Cardiac muscle cell (in vitro differentiated cells and primary cell): Measurements from ENCODE around the gene SLC35E1. TPM values are rescaled to one million over a fixed set of nuclear protein-coding genes. Genes with fewer than 3 reads are reported as not detected.

Source experiments
- DNase-seq, 2 donors: peaks; one replicate each; pipeline versions ENCODE4 v3.0.0 to v3.0.0-alpha.2; 2010 to 2017; ENCODE audit warnings: low read depth in 1 of 2, low spot score in 1 of 2
- H3K27ac ChIP-seq: fragments of 200-600 bp; sonication (generic); 2 replicates; pipeline ENCODE4 v1.5.1; 2016
- H3K27me3 ChIP-seq: fragments of 200-600 bp; sonication (generic); 2 replicates; pipeline ENCODE4 v1.6.0; 2016; ENCODE audit warnings: control low read depth
- H3K36me3 ChIP-seq: fragments of 200-600 bp; sonication (generic); 2 replicates; pipeline ENCODE4 v1.5.1; 2016; ENCODE audit warnings: control low read depth
- H3K4me1 ChIP-seq: fragments of 200-600 bp; sonication (generic); 2 replicates; pipeline ENCODE4 v1.8.1; 2017; ENCODE audit warnings: low read depth, mild to moderate bottlenecking, mixed run types
- H3K4me3 ChIP-seq: fragments of 200-600 bp; sonication (generic); 2 replicates; pipeline ENCODE4 v1.5.1; 2016; ENCODE audit warnings: mild to moderate bottlenecking
- H3K9me3 ChIP-seq: fragments of 200-600 bp; sonication (generic); 2 replicates; pipeline ENCODE4 v1.5.1; 2017; ENCODE audit warnings: low read depth, mild to moderate bottlenecking, control low read depth
- polyA plus RNA-seq: library from polyadenylated mRNA; unstranded; fragments of >200 nt; fragmentation: Nextera tagmentation; extraction: Ambion mirVana; gene quantifications from 2 replicates; pipeline ENCODE4 v1.2.1, GENCODE V29; 2016
- total RNA-seq: library from RNA; depleted of rRNA; stranded (reverse); fragments of >200 nt; gene quantifications from 2 replicates; pipeline ENCODE4 v1.2.3, GENCODE V29; 2016
- TF ChIP-seq, protein P1 (sequence below): IDR thresholded peaks from 2 replicates; pipeline ENCODE4 v1.5.1; 2012; ENCODE audit warnings: low read depth, mild to moderate bottlenecking, low read length

Gene SLC35E1
- total and polyA plus RNA-seq, 2 experiments from 2014 or later: 22.5 to 29.7 TPM

DNA sequence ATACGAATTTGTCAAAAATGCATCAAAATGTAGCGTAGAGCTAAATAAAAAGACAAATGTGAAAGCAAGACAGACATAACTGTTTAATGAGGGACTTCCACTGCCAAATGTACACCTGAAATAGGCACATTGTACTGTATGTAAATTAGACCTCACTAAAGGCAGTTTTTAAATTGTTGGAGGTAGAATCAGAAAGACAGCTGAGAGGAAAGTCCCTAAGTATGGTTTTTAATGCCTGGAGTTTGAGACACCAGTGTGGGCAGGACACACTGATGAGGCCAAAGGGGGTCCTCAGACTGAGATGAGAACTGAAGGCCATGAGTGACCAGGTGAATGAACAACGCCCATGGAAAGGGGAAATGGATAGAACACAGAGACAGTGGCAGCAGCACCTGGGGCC lies 32.9 kb upstream of the SLC35E1 start:
- Histone ChIP-seq H3K4me3 (no peak overlapping the region), H3K27me3 (no peaks in the 10 kb centered on the region), H3K9me3 (no peaks in the 10 kb centered on the region), H3K36me3 (no peaks in the 10 kb centered on the region), H3K27ac (peak overlapping the region; percentile 0), H3K4me1 (no peaks in the 10 kb centered on the region)
- no peak for DNase-seq
- TF ChIP-seq, protein P1, sequence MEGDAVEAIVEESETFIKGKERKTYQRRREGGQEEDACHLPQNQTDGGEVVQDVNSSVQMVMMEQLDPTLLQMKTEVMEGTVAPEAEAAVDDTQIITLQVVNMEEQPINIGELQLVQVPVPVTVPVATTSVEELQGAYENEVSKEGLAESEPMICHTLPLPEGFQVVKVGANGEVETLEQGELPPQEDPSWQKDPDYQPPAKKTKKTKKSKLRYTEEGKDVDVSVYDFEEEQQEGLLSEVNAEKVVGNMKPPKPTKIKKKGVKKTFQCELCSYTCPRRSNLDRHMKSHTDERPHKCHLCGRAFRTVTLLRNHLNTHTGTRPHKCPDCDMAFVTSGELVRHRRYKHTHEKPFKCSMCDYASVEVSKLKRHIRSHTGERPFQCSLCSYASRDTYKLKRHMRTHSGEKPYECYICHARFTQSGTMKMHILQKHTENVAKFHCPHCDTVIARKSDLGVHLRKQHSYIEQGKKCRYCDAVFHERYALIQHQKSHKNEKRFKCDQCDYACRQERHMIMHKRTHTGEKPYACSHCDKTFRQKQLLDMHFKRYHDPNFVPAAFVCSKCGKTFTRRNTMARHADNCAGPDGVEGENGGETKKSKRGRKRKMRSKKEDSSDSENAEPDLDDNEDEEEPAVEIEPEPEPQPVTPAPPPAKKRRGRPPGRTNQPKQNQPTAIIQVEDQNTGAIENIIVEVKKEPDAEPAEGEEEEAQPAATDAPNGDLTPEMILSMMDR: no peak

DNA sequence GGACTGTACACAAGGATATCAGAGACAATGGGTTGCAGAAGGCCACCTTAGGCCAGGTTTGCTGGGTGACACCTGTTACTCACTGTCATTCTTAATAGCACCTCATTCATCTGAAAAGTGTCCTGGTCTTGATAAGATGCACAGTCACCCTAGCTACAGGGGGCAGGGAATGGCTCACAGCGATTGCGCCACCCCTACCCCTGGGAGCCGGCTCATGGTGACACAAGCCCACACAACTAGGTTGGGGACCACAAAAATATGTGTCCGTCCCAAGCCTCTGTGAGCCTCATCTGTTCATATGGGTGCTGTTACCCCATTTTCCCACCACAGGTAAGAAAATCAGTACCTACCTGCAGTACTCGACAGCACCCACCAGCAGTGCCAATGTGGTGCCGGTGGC lies 32.4 kb upstream of the SLC35E1 start:
- Histone ChIP-seq H3K36me3 (no peaks in the 10 kb centered on the region), H3K27ac (no peak overlapping the region), H3K9me3 (no peaks in the 10 kb centered on the region), H3K4me3 (no peak overlapping the region), H3K27me3 (no peaks in the 10 kb centered on the region), H3K4me1 (peaks cover 2% of the 10 kb centered on the region)
- TF ChIP-seq, protein P1: no peak
- no peak for DNase-seq

DNA sequence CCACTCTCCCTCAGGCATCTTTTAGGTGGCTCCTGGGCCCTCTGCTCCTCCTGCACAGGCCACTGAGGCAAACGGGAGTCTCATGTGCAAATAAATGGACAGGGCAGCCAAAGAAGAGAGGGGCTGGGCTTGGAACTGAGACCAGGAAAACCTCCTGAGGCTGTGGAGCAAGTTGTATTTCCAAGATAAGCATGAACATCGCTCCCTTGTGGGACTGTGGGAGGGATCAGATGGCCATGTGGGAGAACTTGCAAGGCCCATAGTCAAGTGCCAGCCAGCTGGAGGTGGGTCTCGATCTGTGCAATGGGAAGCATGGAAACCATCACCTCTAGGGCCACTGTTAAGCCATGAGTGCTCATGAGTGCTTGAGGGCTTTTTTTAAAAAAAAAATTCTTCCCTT lies 30.9 kb upstream of the SLC35E1 start:
- H3K4me3 ChIP-seq: no peak overlapping the region
- H3K27me3 ChIP-seq: no peaks in the 10 kb centered on the region
- H3K4me1 ChIP-seq: peaks cover 16% of the 10 kb centered on the region
- no peak overlapping the region for H3K27ac ChIP-seq
- TF ChIP-seq, protein P1: no peak
- H3K36me3 ChIP-seq: no peaks in the 10 kb centered on the region
- peak in 1 of 2 donors; percentile 32 for DNase-seq
- H3K9me3 ChIP-seq: no peaks in the 10 kb centered on the region

DNA sequence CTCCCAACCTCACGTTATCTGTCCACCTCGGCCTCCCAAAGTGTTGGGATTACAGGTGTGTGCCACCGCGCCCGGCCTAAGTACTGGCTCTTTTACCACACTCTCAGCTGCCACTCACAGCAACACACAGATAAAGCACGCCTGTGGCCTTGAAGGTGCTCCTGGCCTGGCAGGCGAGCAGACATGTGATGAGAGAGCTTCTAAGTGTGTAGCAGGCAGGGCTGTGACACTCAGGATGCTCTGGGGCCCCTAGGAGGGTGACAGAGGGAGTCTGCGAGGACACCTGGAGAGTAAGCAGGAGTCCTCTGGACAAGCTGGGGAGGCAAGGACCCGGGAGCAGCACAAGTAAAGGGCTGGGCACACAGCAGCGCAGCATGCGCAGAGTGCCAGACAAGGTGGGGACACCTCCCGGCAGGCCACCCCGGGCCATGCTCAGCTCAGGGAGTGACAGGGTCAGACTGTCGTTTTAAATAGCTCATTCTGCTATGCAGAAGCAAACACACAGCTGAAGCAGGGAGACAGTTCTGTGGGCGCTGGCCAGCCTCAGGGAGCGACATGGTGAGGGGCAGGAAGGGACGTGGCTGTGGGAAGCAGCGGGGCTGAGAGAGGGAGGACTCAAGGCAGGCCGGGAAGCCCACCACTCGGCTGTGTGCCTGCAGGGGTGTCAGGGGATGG lies 29.3 kb upstream of the SLC35E1 start:
- peaks cover 16% of the 10 kb centered on the region for H3K4me1 ChIP-seq
- no peaks in the 10 kb centered on the region for H3K36me3 ChIP-seq
- DNase-seq: no peak
- TF ChIP-seq, protein P1: no peak
- H3K27me3 ChIP-seq: no peaks in the 10 kb centered on the region
- H3K9me3 ChIP-seq: no peaks in the 10 kb centered on the region
- H3K27ac ChIP-seq: peak overlapping the region; percentile 19
- H3K4me3 ChIP-seq: no peak overlapping the region

DNA sequence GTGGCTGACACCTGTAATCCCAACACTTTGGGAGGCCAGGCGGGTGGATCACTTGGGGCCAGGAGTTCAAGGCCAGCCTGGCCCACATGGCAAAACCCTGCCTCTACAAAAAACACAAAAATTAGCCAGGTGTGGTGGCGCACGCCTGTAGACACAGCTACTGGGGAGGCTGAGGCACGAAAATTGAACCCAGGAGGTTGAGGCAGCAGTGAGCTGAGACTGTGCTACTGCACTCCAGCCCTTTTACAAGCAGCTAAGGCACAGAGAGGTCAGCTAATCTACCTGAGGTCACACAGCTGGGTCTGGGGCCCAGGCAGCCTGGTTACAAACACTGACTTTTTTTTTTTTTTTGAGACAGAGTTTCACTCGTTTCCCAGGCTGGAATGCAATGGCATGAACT lies 28.6 kb upstream of the SLC35E1 start:
- Histone ChIP-seq H3K36me3 (no peaks in the 10 kb centered on the region), H3K4me1 (peaks cover 16% of the 10 kb centered on the region), H3K9me3 (no peaks in the 10 kb centered on the region), H3K4me3 (no peak overlapping the region), H3K27me3 (no peaks in the 10 kb centered on the region), H3K27ac (no peak overlapping the region)
- DNase-seq: no peak
- TF ChIP-seq, protein P1: no peak
